Middle frontal gyrus (tissue), 1 donor: ENCODE data around the gene HMCN2.

Experiments
- DNase-seq: peaks from one replicate; pipeline ENCODE4 v3.0.0-alpha.2; 2015; ENCODE audit warnings: low spot score; ENCODE audit errors: extremely low spot score

The HMCN2 gene

GRCh38 chr9:130265431-130266235, at the start of gene HMCN2:
Gene HMCN2, plus strand, starts transcription at chr9:130265760. Its CDS starts 119 bp downstream, at chr9:130265879.
- no peak for DNase-seq

- no peak for DNase-seq
These were observed 47.7 kb upstream of the HMCN2 start for GRCh38 chr9:130217838-130218237.

- no peak for DNase-seq
These were observed 45.9 kb upstream of the HMCN2 start for GRCh38 chr9:130219661-130220096.

- no peak for DNase-seq
These were observed 45.2 kb upstream of the HMCN2 start for GRCh38 chr9:130220352-130220751.

- DNase-seq, result no peak
These were observed 42.7 kb upstream of the HMCN2 start for GRCh38 chr9:130222833-130223232.

- DNase-seq, result no peak
These were observed 40.5 kb upstream of the HMCN2 start for GRCh38 chr9:130225071-130225470.

GRCh38 chr9:130225586-130225985, 40.0 kb upstream of the HMCN2 start:
- no peak for DNase-seq

- DNase-seq, result no peak
These were observed 39.4 kb upstream of the HMCN2 start for GRCh38 chr9:130226112-130226511.

GRCh38 chr9:130227833-130228232, 37.7 kb upstream of the HMCN2 start:
- no peak for DNase-seq

GRCh38 chr9:130229759-130230158, 35.8 kb upstream of the HMCN2 start:
- DNase-seq, result no peak

- no peak for DNase-seq
These were observed 34.9 kb upstream of the HMCN2 start for GRCh38 chr9:130230631-130231030.

- no peak for DNase-seq
These were observed 32.5 kb upstream of the HMCN2 start for GRCh38 chr9:130232899-130233586.

GRCh38 chr9:130233587-130233945, 32.0 kb upstream of the HMCN2 start:
- DNase-seq, result no peak

GRCh38 chr9:130234340-130235260, 31.0 kb upstream of the HMCN2 start:
- DNase-seq, result no peak

- no peak for DNase-seq
These were observed 29.8 kb upstream of the HMCN2 start for GRCh38 chr9:130235558-130236435.

GRCh38 chr9:130236436-130236985, 29.0 kb upstream of the HMCN2 start:
- no peak for DNase-seq

- no peak for DNase-seq
These were observed 28.5 kb upstream of the HMCN2 start for GRCh38 chr9:130237076-130237475.

GRCh38 chr9:130237763-130238524, 27.6 kb upstream of the HMCN2 start:
- no peak for DNase-seq

- DNase-seq, result no peak
These were observed 26.2 kb upstream of the HMCN2 start for GRCh38 chr9:130239363-130239695.

GRCh38 chr9:130239741-130240241, 25.8 kb upstream of the HMCN2 start:
- no peak for DNase-seq
